ENCODE measurements around the gene PRELP. TPM values are rescaled to one million over a fixed set of nuclear protein-coding genes. Genes with fewer than 3 reads are reported as not detected.

Gene PRELP
- total RNA-seq, 1 experiment from 2014 or later, result not detected

DNA sequence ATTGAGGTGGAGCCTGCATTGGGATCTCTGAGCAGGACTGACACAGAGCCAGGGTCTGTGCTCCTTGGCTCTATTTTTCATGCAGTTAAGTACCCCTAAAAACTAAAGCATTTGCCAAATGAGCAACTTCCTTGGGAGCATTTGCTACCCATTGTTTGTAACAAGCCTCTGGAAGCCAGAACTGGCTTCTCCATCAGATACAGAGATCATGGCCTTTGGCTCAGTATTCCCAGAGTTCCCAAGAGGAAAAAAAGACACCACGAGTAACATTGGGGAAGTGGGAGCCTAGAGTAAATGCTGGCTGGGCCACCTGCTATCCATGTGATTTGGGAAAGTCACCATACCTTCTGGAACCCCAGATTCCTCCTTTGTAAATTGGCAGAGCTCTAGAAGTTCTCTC lies 63.1 kb downstream of the PRELP start:
- intact Hi-C loops (cut with micrococcal nuclease), result loop anchor here (1.0 to 10.0 kb wide), 2 partner anchors 25 to 256 kb away; partner anchors contain the start of genes ZBED6 and ZC3H11A
- Histone ChIP-seq H3K9me2 (replicated peaks; ENCODE audit: low read length) (no peaks in the 10 kb centered on the region), H3K27me3 (ENCODE audit: low read length) (no peaks in the 10 kb centered on the region), H2AFZ (ENCODE audit: low read length) (no peak overlapping the region), H3K4me3 (ENCODE audit: low read length) (no peak overlapping the region), H3F3A (ENCODE audit: low read length, unreplicated experiment) (peaks cover 11% of the 10 kb centered on the region), H3K9ac (ENCODE audit: low read length) (no peak overlapping the region), H3K9me3 (ENCODE audit: low read length) (no peaks in the 10 kb centered on the region), H3K36me3 (ENCODE audit: low read depth, low read length) (no peaks in the 10 kb centered on the region), H3K79me2 (ENCODE audit: low read length) (no peaks in the 10 kb centered on the region), H3K4me2 (ENCODE audit: low read length) (peak overlapping the region; percentile 55), H4K20me1 (ENCODE audit: low read length) (no peaks in the 10 kb centered on the region), H3K27ac (ENCODE audit: low read length) (peak overlapping the region; percentile 81), H3K4me1 (ENCODE audit: insufficient read depth, low read length) (peaks cover 51% of the 10 kb centered on the region)
- ChIA-PET CTCF (no interaction called here), POLR2A (ENCODE audit: unreplicated experiment) (interaction anchor here (0.5 kb wide), 1 partner anchor 69 kb away, joined by 3 read pairs; no protein-coding TSS in a partner anchor)
- no peak for TF ChIP-seq EZH2 (IDR thresholded peaks at IDR 0.05; ENCODE audit: low read length, unreplicated experiment)
- TF ChIP-seq, protein P1, sequence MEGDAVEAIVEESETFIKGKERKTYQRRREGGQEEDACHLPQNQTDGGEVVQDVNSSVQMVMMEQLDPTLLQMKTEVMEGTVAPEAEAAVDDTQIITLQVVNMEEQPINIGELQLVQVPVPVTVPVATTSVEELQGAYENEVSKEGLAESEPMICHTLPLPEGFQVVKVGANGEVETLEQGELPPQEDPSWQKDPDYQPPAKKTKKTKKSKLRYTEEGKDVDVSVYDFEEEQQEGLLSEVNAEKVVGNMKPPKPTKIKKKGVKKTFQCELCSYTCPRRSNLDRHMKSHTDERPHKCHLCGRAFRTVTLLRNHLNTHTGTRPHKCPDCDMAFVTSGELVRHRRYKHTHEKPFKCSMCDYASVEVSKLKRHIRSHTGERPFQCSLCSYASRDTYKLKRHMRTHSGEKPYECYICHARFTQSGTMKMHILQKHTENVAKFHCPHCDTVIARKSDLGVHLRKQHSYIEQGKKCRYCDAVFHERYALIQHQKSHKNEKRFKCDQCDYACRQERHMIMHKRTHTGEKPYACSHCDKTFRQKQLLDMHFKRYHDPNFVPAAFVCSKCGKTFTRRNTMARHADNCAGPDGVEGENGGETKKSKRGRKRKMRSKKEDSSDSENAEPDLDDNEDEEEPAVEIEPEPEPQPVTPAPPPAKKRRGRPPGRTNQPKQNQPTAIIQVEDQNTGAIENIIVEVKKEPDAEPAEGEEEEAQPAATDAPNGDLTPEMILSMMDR (conservative IDR thresholded peaks at IDR 0.05; ENCODE audit: low read depth, low read length), result no peak
- no peak for TF ChIP-seq EZH2phosphoT487 (IDR thresholded peaks at IDR 0.05; ENCODE audit: borderline replicate concordance, low read length)
- no TSS peak for BruUV-seq (replicated peaks)
- DNase-seq, result no peak
- no peak for ATAC-seq

DNA sequence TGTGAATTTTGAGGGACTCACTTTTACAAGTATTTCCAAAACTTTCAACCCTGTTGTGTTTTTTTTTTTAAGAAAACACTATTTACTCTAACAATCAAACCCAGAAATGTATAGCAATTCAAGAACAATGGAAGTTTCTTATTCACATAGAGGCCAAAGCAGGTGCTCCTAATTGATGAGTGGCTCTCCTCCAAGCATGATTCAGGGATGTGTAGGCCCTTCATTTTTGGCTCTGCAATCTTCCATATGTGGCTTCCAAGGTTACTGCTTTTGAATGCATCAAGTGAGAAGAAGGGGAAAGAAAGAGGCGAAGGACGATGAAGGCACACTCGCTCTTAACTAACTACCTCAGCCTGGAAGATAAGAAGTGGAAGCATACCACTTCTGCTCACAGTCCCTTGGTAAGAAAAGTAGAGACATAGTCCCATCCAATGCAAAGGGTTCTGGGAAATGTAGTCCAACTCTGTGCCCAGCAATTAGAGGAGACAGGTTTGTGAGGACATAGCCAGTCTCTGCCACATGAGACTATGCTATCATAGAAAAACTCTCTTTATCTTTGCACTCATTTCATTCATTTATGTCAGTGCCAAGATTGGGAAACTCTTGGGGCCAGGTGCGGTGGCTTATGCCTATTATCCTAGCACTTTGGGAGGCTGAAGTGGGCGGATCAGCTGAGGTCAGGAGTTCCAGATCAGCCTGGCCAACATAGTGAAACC lies 64.4 kb downstream of the PRELP start:
- Histone ChIP-seq H3K4me3 (ENCODE audit: low read length) (no peak overlapping the region), H4K20me1 (ENCODE audit: low read length) (no peaks in the 10 kb centered on the region), H3F3A (ENCODE audit: low read length, unreplicated experiment) (peaks cover 6% of the 10 kb centered on the region), H3K4me1 (ENCODE audit: insufficient read depth, low read length) (peaks cover 48% of the 10 kb centered on the region), H3K79me2 (ENCODE audit: low read length) (no peaks in the 10 kb centered on the region), H3K27ac (ENCODE audit: low read length) (no peak overlapping the region), H3K27me3 (ENCODE audit: low read length) (no peaks in the 10 kb centered on the region), H3K36me3 (ENCODE audit: low read depth, low read length) (no peaks in the 10 kb centered on the region), H2AFZ (ENCODE audit: low read length) (no peak overlapping the region), H3K9me3 (ENCODE audit: low read length) (no peaks in the 10 kb centered on the region), H3K9me2 (replicated peaks; ENCODE audit: low read length) (no peaks in the 10 kb centered on the region), H3K9ac (ENCODE audit: low read length) (no peak overlapping the region), H3K4me2 (ENCODE audit: low read length) (no peak overlapping the region)
- TF ChIP-seq EZH2phosphoT487 (IDR thresholded peaks at IDR 0.05; ENCODE audit: borderline replicate concordance, low read length) (no peak), EZH2 (IDR thresholded peaks at IDR 0.05; ENCODE audit: low read length, unreplicated experiment) (no peak)
- TF ChIP-seq, protein P1 (conservative IDR thresholded peaks at IDR 0.05; ENCODE audit: low read depth, low read length), result no peak
- intact Hi-C loops (cut with micrococcal nuclease), result loop anchor here (10.0 kb wide), 1 partner anchor 255 kb away; the partner anchor contains the start of genes ZBED6 and ZC3H11A
- DNase-seq (no peak), ATAC-seq (no peak)
- BruUV-seq (replicated peaks), result no TSS peak
- ChIA-PET CTCF (no interaction called here), POLR2A (ENCODE audit: unreplicated experiment) (no interaction called here)

Other genes with a start within 250 kb of the PRELP start
- gene CHIT1, start 246.1 kb upstream of the PRELP start, total RNA-seq (2014; rRNA removed), result 0.06 TPM in 1 of 2 replicates, not detected in the other
- 2.2 and 2.4 TPM in 2 replicates for gene BTG2, start 170.3 kb upstream of the PRELP start, total RNA-seq (2014; rRNA removed)
- gene FMOD, start 124.7 kb upstream of the PRELP start, total RNA-seq (2014; rRNA removed), result not detected in 2 replicates
- not detected in 2 replicates for gene OPTC, start 18.3 kb downstream of the PRELP start, total RNA-seq (2014; rRNA removed)
- 32.7 and 49.5 TPM in 2 replicates for gene ATP2B4, start 151.0 kb downstream of the PRELP start, total RNA-seq (2014; rRNA removed)